ENCODE results near the gene SMTNL1. TPM values are rescaled to one million over a fixed set of nuclear protein-coding genes. Genes with fewer than 3 reads are reported as not detected.

SMTNL1 gene
- total RNA-seq, 6 experiments from 2014 or later = not detected

DNA sequence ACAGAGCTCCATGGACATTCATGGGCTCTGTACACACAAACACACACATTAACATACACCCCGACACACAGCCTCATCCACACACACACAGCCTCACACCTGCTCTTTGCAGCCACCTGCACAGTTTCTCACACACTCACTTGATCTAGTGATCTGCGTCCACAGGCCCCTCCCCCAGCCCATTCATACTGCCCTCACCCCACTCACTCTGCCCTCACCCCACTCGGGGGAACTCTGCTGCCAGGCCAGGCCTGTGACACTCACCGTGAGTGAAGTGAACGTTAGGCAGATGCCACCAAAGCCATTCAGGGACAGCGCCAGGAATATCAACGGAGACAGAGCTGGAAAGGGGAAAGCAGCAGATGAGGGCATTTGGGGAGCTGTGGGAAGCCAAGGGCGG lies 36.9 kb upstream of the SMTNL1 start:
- 50% methylated on average over 7 of the region's 8 CpGs for WGBS (ENCODE audit: insufficient coverage, low coverage, low lambda C conversion rate, missing lambda C conversion rate)
- ATAC-seq (no peak), DNase-seq (no peak)
- Histone ChIP-seq H3K27me3 (no peaks in the 10 kb centered on the region), H3K4me3 (no peak overlapping the region), H3K27ac (peak overlapping the region in 2 of 3 donors; percentile 86 to 95), H3K4me1 (peaks cover 0 to 92% (median 45%) of the 10 kb centered on the region in 4 donors), H3K9me3 (no peaks in the 10 kb centered on the region), H3K36me3 (peaks cover 0 to 19% (median 11%) of the 10 kb centered on the region in 4 donors)
- TF ChIP-seq, protein P1, sequence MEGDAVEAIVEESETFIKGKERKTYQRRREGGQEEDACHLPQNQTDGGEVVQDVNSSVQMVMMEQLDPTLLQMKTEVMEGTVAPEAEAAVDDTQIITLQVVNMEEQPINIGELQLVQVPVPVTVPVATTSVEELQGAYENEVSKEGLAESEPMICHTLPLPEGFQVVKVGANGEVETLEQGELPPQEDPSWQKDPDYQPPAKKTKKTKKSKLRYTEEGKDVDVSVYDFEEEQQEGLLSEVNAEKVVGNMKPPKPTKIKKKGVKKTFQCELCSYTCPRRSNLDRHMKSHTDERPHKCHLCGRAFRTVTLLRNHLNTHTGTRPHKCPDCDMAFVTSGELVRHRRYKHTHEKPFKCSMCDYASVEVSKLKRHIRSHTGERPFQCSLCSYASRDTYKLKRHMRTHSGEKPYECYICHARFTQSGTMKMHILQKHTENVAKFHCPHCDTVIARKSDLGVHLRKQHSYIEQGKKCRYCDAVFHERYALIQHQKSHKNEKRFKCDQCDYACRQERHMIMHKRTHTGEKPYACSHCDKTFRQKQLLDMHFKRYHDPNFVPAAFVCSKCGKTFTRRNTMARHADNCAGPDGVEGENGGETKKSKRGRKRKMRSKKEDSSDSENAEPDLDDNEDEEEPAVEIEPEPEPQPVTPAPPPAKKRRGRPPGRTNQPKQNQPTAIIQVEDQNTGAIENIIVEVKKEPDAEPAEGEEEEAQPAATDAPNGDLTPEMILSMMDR (IDR thresholded peaks at IDR 0.05) = no peak
- TF ChIP-seq POLR2A (IDR thresholded peaks at IDR 0.05) = no peak
- intact Hi-C loops (cut with DNase I) = no loop called here

DNA sequence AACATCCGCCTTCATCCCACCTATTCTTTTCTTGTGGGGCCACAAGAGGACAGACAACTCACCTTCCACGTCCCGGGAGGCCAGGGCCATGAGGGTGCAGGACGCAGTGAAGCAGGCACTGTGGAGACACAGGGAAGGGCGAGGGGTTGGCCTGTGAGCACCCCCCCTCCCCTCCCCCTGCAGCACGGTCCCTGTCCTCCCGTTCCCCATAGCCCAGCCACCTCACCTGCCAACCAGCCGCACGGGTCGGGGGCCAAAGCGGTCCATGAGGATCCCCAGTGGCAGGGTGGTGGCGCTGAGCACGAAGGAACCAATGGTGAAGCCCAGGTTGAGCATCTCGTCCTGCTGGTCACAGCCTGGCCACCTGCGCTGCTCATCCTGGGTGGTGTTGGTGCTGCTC lies 36.5 kb upstream of the SMTNL1 start:
- H3K9me3 ChIP-seq = no peaks in the 10 kb centered on the region
- peaks cover 0 to 92% (median 43%) of the 10 kb centered on the region in 4 donors for H3K4me1 ChIP-seq
- TF ChIP-seq, protein P1 (IDR thresholded peaks at IDR 0.05) = no peak
- no peak for TF ChIP-seq POLR2A (IDR thresholded peaks at IDR 0.05)
- peaks cover 0 to 18% (median 9%) of the 10 kb centered on the region in 4 donors for H3K36me3 ChIP-seq
- intact Hi-C loops (cut with DNase I) = no loop called here
- 89% methylated on average over 5 of the region's 15 CpGs for whole genome bisulfite sequencing (ENCODE audit: insufficient coverage, low coverage, low lambda C conversion rate, missing lambda C conversion rate)
- H3K4me3 ChIP-seq = no peak overlapping the region
- no peaks in the 10 kb centered on the region for H3K27me3 ChIP-seq
- DNase-seq = no peak
- peak overlapping the region in 2 of 3 donors; percentile 86 to 95 for H3K27ac ChIP-seq
- no peak for ATAC-seq

DNA sequence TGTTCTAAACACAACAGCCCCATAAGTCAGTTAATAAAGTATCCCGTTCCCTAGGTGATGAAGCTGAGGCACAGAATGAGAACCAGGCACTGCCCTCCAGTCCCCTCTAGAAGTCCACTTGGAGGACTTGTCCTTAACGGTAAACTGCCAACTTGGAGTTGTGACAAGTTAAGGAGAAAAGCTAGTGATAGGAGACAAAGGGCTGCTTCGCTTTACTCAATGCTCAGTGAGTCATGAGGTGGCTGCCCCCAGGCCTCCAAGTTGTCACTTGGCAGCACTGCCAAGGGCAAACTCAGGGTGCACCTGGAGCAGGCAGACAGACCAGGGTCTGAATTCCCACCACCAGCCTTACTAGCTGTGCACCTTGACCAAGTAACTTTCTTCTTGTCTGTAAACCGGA lies 35.4 kb upstream of the SMTNL1 start:
- intact Hi-C loops (cut with DNase I) = no loop called here
- peak overlapping the region; percentile 17 to 95 (median 86) for H3K27ac ChIP-seq
- WGBS (ENCODE audit: insufficient coverage, low coverage, low lambda C conversion rate, missing lambda C conversion rate) = 45% methylated on average over 4 of the region's 4 CpGs
- peaks cover 0 to 82% (median 39%) of the 10 kb centered on the region in 4 donors for H3K4me1 ChIP-seq
- DNase-seq (peak; percentile 70 to 82 (median 82)), ATAC-seq (peak in 3 of 4 donors; percentile 3 to 45 (median 43))
- TF ChIP-seq, protein P1 (IDR thresholded peaks at IDR 0.05) = no peak
- TF ChIP-seq POLR2A (IDR thresholded peaks at IDR 0.05) = no peak
- no peak overlapping the region for H3K4me3 ChIP-seq
- H3K36me3 ChIP-seq = peaks cover 0 to 23% (median 10%) of the 10 kb centered on the region in 4 donors
- no peaks in the 10 kb centered on the region for H3K9me3 ChIP-seq
- H3K27me3 ChIP-seq = no peaks in the 10 kb centered on the region

DNA sequence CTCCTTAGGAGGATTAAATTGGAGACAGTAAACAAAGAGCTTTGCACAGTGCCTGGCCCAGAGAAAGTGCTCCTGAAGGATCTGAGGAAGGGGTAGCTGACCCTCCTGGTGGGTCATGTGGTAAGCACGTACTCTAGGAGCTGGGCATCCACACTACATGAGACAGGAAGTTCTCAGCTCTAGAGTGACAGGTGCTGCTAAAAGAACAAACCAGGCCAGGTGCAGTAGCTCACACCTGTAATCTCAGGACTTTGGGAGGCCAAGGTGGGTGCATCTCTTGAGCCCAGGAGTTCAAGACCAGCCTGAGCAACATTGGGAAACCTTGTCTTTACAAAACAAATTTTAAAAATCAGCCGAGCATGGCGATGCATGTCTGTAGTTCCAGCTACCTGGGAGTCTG lies 35.0 kb upstream of the SMTNL1 start:
- TF ChIP-seq, protein P1 (IDR thresholded peaks at IDR 0.05) = no peak
- no peak for TF ChIP-seq POLR2A (IDR thresholded peaks at IDR 0.05)
- 62% methylated on average over 2 of the region's 3 CpGs for WGBS (ENCODE audit: insufficient coverage, low coverage, low lambda C conversion rate, missing lambda C conversion rate)
- Histone ChIP-seq H3K4me1 (peaks cover 0 to 77% (median 37%) of the 10 kb centered on the region in 4 donors), H3K4me3 (no peak overlapping the region), H3K27me3 (no peaks in the 10 kb centered on the region), H3K9me3 (no peaks in the 10 kb centered on the region), H3K27ac (peak overlapping the region in 2 of 3 donors; percentile 86 to 95), H3K36me3 (peaks cover 0 to 27% (median 12%) of the 10 kb centered on the region in 4 donors)
- DNase-seq (no peak), ATAC-seq (no peak)
- intact Hi-C loops (cut with DNase I) = no loop called here

DNA sequence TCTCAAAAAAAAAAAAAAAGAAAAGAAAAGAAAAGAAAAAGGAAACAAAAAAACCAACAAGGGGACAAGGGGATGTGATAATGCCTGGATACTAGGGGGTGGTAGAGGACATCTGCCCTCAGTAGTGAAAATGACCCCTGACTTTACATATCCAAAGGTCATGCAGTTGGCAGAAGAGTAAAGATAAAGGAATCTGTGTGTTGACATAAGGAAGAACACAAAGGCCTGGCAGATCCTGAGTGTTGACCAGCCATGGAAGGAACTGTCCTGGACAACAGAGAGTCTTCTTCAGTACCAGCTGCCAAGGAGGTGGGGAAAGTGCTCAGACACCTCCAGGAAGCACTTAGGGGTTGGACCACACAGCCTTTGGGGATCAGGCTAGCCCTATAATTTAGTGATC lies 34.5 kb upstream of the SMTNL1 start:
- TF ChIP-seq, protein P1 (IDR thresholded peaks at IDR 0.05) = peak in 1 of 4 donors; percentile 12
- no peak for TF ChIP-seq POLR2A (IDR thresholded peaks at IDR 0.05)
- peak overlapping the region in 2 of 3 donors; percentile 86 to 95 for H3K27ac ChIP-seq
- H3K36me3 ChIP-seq = peaks cover 0 to 28% (median 13%) of the 10 kb centered on the region in 4 donors
- ATAC-seq (peak; percentile 10 to 53 (median 20)), DNase-seq (peak in 1 of 3 donors; percentile 74)
- H3K9me3 ChIP-seq = no peaks in the 10 kb centered on the region
- H3K4me3 ChIP-seq = no peak overlapping the region
- H3K4me1 ChIP-seq = peaks cover 0 to 73% (median 35%) of the 10 kb centered on the region in 4 donors
- intact Hi-C loops (cut with DNase I) = no loop called here
- no peaks in the 10 kb centered on the region for H3K27me3 ChIP-seq

Measured in right lobe of liver (tissue), 6 donors.